Stimulated activated naive CD8-positive, alpha-beta T cell treated with anti-CD3 and anti-CD28 coated beads, Interleukin-15, Interleukin-2, amounts not matched to agents 100 ng/mL and 50 ng/mL, for 24 hours (primary cell): ENCODE results near the gene MAOB.

Experiments
- H3K27ac Mint-ChIP-seq: one replicate; pipeline ENCODE4 v1.8.0; 2021; ENCODE audit warnings: mild to moderate bottlenecking, mixed read lengths
- H3K27me3 Mint-ChIP-seq: one replicate; pipeline ENCODE4 v1.8.0; 2021; ENCODE audit warnings: mixed read lengths
- H3K36me3 Mint-ChIP-seq: one replicate; pipeline ENCODE4 v1.8.0; 2021; ENCODE audit warnings: low read depth, mixed read lengths
- H3K4me1 Mint-ChIP-seq: one replicate; pipeline ENCODE4 v1.8.0; 2021; ENCODE audit warnings: low read depth, mixed read lengths
- H3K4me3 Mint-ChIP-seq: one replicate; pipeline ENCODE4 v1.8.0; 2021; ENCODE audit warnings: mild to moderate bottlenecking, mixed read lengths
- H3K9me3 Mint-ChIP-seq: one replicate; pipeline ENCODE4 v1.8.0; 2021; ENCODE audit warnings: mixed read lengths

Gene MAOB

GRCh38 chrX:43836435-43837184 lies 45.6 kb downstream of the MAOB start:
- Mint-ChIP-seq H3K4me3 (no peak overlapping the region), H3K36me3 (no peaks in the 10 kb centered on the region), H3K4me1 (no peaks in the 10 kb centered on the region), H3K27ac (no peak overlapping the region), H3K27me3 (peaks cover 13% of the 10 kb centered on the region), H3K9me3 (no peaks in the 10 kb centered on the region)

- H3K4me1 Mint-ChIP-seq: no peaks in the 10 kb centered on the region
- H3K9me3 Mint-ChIP-seq: no peaks in the 10 kb centered on the region
- no peaks in the 10 kb centered on the region for H3K36me3 Mint-ChIP-seq
- no peak overlapping the region for H3K27ac Mint-ChIP-seq
- peaks cover 9% of the 10 kb centered on the region for H3K27me3 Mint-ChIP-seq
- H3K4me3 Mint-ChIP-seq: no peak overlapping the region
Measured at GRCh38 chrX:43835559-43835958, 46.7 kb downstream of the MAOB start.

- H3K27me3 Mint-ChIP-seq: no peaks in the 10 kb centered on the region
- no peaks in the 10 kb centered on the region for H3K9me3 Mint-ChIP-seq
- H3K4me3 Mint-ChIP-seq: no peak overlapping the region
- H3K36me3 Mint-ChIP-seq: no peaks in the 10 kb centered on the region
- no peaks in the 10 kb centered on the region for H3K4me1 Mint-ChIP-seq
- no peak overlapping the region for H3K27ac Mint-ChIP-seq
Measured at GRCh38 chrX:43827791-43828190, 54.5 kb downstream of the MAOB start.

- Mint-ChIP-seq H3K36me3 (no peaks in the 10 kb centered on the region), H3K4me1 (no peaks in the 10 kb centered on the region), H3K27me3 (no peaks in the 10 kb centered on the region), H3K9me3 (no peaks in the 10 kb centered on the region), H3K4me3 (no peak overlapping the region), H3K27ac (no peak overlapping the region)
Measured at GRCh38 chrX:43822014-43822413, 60.2 kb downstream of the MAOB start.

- H3K4me3 Mint-ChIP-seq: no peak overlapping the region
- H3K27me3 Mint-ChIP-seq: no peaks in the 10 kb centered on the region
- no peaks in the 10 kb centered on the region for H3K36me3 Mint-ChIP-seq
- no peak overlapping the region for H3K27ac Mint-ChIP-seq
- peaks cover 13% of the 10 kb centered on the region for H3K4me1 Mint-ChIP-seq
- no peaks in the 10 kb centered on the region for H3K9me3 Mint-ChIP-seq
Measured at GRCh38 chrX:43817444-43817843, 64.8 kb downstream of the MAOB start.

- H3K4me3 Mint-ChIP-seq: no peak overlapping the region
- no peak overlapping the region for H3K27ac Mint-ChIP-seq
- H3K9me3 Mint-ChIP-seq: no peaks in the 10 kb centered on the region
- no peaks in the 10 kb centered on the region for H3K36me3 Mint-ChIP-seq
- no peaks in the 10 kb centered on the region for H3K27me3 Mint-ChIP-seq
- H3K4me1 Mint-ChIP-seq: peaks cover 13% of the 10 kb centered on the region
Measured at GRCh38 chrX:43815209-43815608, 67.0 kb downstream of the MAOB start.

- Mint-ChIP-seq H3K27ac (no peak overlapping the region), H3K4me3 (no peak overlapping the region), H3K36me3 (no peaks in the 10 kb centered on the region), H3K9me3 (no peaks in the 10 kb centered on the region), H3K27me3 (no peaks in the 10 kb centered on the region), H3K4me1 (peaks cover 13% of the 10 kb centered on the region)
Measured at GRCh38 chrX:43813898-43814297, 68.4 kb downstream of the MAOB start.

- H3K4me3 Mint-ChIP-seq: no peak overlapping the region
- H3K27me3 Mint-ChIP-seq: no peaks in the 10 kb centered on the region
- no peak overlapping the region for H3K27ac Mint-ChIP-seq
- H3K9me3 Mint-ChIP-seq: no peaks in the 10 kb centered on the region
- H3K36me3 Mint-ChIP-seq: no peaks in the 10 kb centered on the region
- peaks cover 13% of the 10 kb centered on the region for H3K4me1 Mint-ChIP-seq
Measured at GRCh38 chrX:43813319-43813718, 68.9 kb downstream of the MAOB start.

GRCh38 chrX:43809463-43809862 lies 72.8 kb downstream of the MAOB start:
- H3K27ac Mint-ChIP-seq: no peak overlapping the region

GRCh38 chrX:43808231-43808630 lies 74.0 kb downstream of the MAOB start:
- peaks cover 2% of the 10 kb centered on the region for H3K4me1 Mint-ChIP-seq

More at GRCh38 chrX:43809463-43809862, 72.8 kb downstream of the MAOB start:
- H3K4me1 Mint-ChIP-seq: peaks cover 12% of the 10 kb centered on the region
- H3K4me3 Mint-ChIP-seq: no peak overlapping the region
- H3K36me3 Mint-ChIP-seq: no peaks in the 10 kb centered on the region
- no peaks in the 10 kb centered on the region for H3K27me3 Mint-ChIP-seq
- H3K9me3 Mint-ChIP-seq: no peaks in the 10 kb centered on the region

GRCh38 chrX:43805579-43805978 lies 76.7 kb downstream of the MAOB start:
- Mint-ChIP-seq H3K4me3 (no peak overlapping the region), H3K27ac (no peak overlapping the region), H3K4me1 (no peaks in the 10 kb centered on the region), H3K9me3 (no peaks in the 10 kb centered on the region), H3K36me3 (no peaks in the 10 kb centered on the region), H3K27me3 (no peaks in the 10 kb centered on the region)

More at GRCh38 chrX:43808231-43808630, 74.0 kb downstream of the MAOB start:
- no peak overlapping the region for H3K4me3 Mint-ChIP-seq
- no peaks in the 10 kb centered on the region for H3K9me3 Mint-ChIP-seq
- H3K27me3 Mint-ChIP-seq: no peaks in the 10 kb centered on the region
- H3K27ac Mint-ChIP-seq: no peak overlapping the region
- no peaks in the 10 kb centered on the region for H3K36me3 Mint-ChIP-seq

- no peak overlapping the region for H3K27ac Mint-ChIP-seq
- no peaks in the 10 kb centered on the region for H3K36me3 Mint-ChIP-seq
- H3K27me3 Mint-ChIP-seq: no peaks in the 10 kb centered on the region
- no peaks in the 10 kb centered on the region for H3K9me3 Mint-ChIP-seq
- no peaks in the 10 kb centered on the region for H3K4me1 Mint-ChIP-seq
- H3K4me3 Mint-ChIP-seq: no peak overlapping the region
Measured at GRCh38 chrX:43804021-43804420, 78.2 kb downstream of the MAOB start.

GRCh38 chrX:43785930-43786591 lies 96.2 kb downstream of the MAOB start:
- no peaks in the 10 kb centered on the region for H3K4me1 Mint-ChIP-seq
- H3K27ac Mint-ChIP-seq: no peak overlapping the region
- no peaks in the 10 kb centered on the region for H3K27me3 Mint-ChIP-seq

GRCh38 chrX:43758044-43758443 lies 124.2 kb downstream of the MAOB start:
- no peaks in the 10 kb centered on the region for H3K27me3 Mint-ChIP-seq
- no peak overlapping the region for H3K4me3 Mint-ChIP-seq
- no peaks in the 10 kb centered on the region for H3K9me3 Mint-ChIP-seq
- no peak overlapping the region for H3K27ac Mint-ChIP-seq
- H3K4me1 Mint-ChIP-seq: no peaks in the 10 kb centered on the region
- H3K36me3 Mint-ChIP-seq: no peaks in the 10 kb centered on the region

More at GRCh38 chrX:43785930-43786591, 96.2 kb downstream of the MAOB start:
- no peak overlapping the region for H3K4me3 Mint-ChIP-seq
- H3K9me3 Mint-ChIP-seq: no peaks in the 10 kb centered on the region
- no peaks in the 10 kb centered on the region for H3K36me3 Mint-ChIP-seq

- Mint-ChIP-seq H3K4me1 (no peaks in the 10 kb centered on the region), H3K36me3 (no peaks in the 10 kb centered on the region), H3K4me3 (no peak overlapping the region), H3K9me3 (no peaks in the 10 kb centered on the region), H3K27ac (no peak overlapping the region), H3K27me3 (no peaks in the 10 kb centered on the region)
Measured at GRCh38 chrX:43756076-43756475, 126.2 kb downstream of the MAOB start.

GRCh38 chrX:43753637-43754036 lies 128.6 kb downstream of the MAOB start:
- Mint-ChIP-seq H3K27me3 (no peaks in the 10 kb centered on the region), H3K4me1 (peaks cover 3% of the 10 kb centered on the region), H3K4me3 (no peak overlapping the region), H3K36me3 (no peaks in the 10 kb centered on the region), H3K9me3 (no peaks in the 10 kb centered on the region), H3K27ac (no peak overlapping the region)
